IPS DF 6.9 (cell line): Measurements from ENCODE around the gene VWA3B.
A peak's percentile ranks its signal among the peaks of the same experiment; 100 is the strongest.
"Not testable (repeated sequence)": the region's sequence is repeated elsewhere in the genome, so short reads cannot be mapped to it uniquely, and the experiment has no call there.

Experiments
- DNase-seq: peaks from one replicate; pipeline ENCODE4 v3.0.0-alpha.2; 2013; ENCODE audit warnings: low read depth, low spot score
- H3K27ac ChIP-seq: one replicate; pipeline ENCODE4 v1.5.1; 2013; ENCODE audit warnings: low read length, control low read depth
- H3K27me3 ChIP-seq: 2 replicates; pipeline ENCODE4 v1.6.1; 2013; ENCODE audit warnings: mild to moderate bottlenecking, low read length; ENCODE audit not compliant: control insufficient read depth, insufficient read depth
- H3K36me3 ChIP-seq: 2 replicates; pipeline ENCODE4 v1.6.1; 2013; ENCODE audit warnings: low read length; ENCODE audit not compliant: control insufficient read depth, insufficient read depth
- H3K4me1 ChIP-seq: 2 replicates; pipeline ENCODE4 v1.6.1; 2013; ENCODE audit warnings: low read length; ENCODE audit not compliant: control insufficient read depth, insufficient read depth
- H3K4me3 ChIP-seq: 2 replicates; pipeline ENCODE4 v1.5.1; 2013; ENCODE audit warnings: mild to moderate bottlenecking, low read length
- H3K9me3 ChIP-seq: 2 replicates; pipeline ENCODE4 v1.6.1; 2013; ENCODE audit warnings: low read length, inconsistent platforms; ENCODE audit not compliant: control insufficient read depth, insufficient read depth
- WGBS: extraction: QIAGEN DNeasy Blood & Tissue Kit; methylation state at CpG from one replicate; pipeline ENCODE4 v1.1.7; 2013; ENCODE audit warnings: mixed read lengths, missing lambda C conversion rate; ENCODE audit not compliant: insufficient read length, insufficient coverage; 5-methylcytosine and 5-hydroxymethylcytosine counted together

The VWA3B gene

DNA sequence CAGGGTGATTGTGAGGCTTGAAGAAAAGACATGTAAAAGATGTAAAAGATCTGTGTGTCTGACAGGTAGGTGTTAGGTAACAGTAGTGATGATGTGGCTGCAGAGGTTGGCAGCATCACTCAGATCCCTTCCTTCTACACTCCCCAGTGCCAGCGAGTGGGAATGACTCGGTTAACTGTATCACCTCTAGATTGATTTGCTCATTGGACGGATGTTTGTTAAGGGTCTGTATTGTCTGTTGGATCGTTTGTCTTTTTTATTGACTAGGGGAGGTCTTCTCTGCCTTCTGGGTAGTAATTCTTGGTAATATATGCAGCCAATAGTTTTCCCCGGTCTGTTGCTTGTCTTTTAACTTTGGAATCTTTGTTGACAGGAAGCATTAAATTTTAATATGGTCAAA, 214.5 kb downstream of the VWA3B start:
- Histone ChIP-seq H3K4me3 (no peak overlapping the region), H3K27me3 (no peaks in the 10 kb centered on the region), H3K4me1 (no peaks in the 10 kb centered on the region), H3K9me3 (no peaks in the 10 kb centered on the region), H3K36me3 (no peaks in the 10 kb centered on the region), H3K27ac (no peak overlapping the region)
- WGBS: no CpG with 5 or more reads among the region's 5 CpGs
- no peak for DNase-seq

DNA sequence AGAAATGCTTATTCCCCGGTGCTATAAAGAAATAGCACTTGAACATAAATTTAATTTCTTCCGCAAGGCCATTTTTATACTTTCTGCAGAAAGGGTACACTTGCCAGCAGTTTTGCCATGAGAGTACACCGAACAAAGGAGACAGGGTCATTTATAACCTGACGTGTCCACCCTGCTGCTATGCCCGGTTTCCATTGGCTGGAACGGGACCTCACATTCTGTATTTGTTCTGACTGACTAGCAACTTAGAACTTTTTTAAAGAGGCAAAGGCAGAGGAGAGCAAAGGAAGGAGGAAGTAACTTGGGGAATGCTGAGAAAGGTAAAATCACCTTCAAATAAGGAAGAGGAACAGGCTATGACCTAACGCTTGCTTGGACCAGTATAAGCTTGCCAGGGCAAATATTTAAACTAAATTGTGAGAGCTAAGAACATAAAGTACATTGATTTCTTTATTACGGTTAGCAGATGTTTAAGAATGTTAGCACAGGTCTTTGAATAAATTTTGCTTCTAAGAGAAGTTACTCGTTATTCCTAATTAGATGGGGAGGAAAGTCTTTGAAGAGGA, 220.2 kb downstream of the VWA3B start:
- not testable (repeated sequence) for H3K4me1 ChIP-seq, H3K36me3 ChIP-seq, H3K4me3 ChIP-seq, DNase-seq, H3K27ac ChIP-seq, H3K9me3 ChIP-seq, H3K27me3 ChIP-seq
- no CpG with 5 or more reads among the region's 9 CpGs for WGBS

DNA sequence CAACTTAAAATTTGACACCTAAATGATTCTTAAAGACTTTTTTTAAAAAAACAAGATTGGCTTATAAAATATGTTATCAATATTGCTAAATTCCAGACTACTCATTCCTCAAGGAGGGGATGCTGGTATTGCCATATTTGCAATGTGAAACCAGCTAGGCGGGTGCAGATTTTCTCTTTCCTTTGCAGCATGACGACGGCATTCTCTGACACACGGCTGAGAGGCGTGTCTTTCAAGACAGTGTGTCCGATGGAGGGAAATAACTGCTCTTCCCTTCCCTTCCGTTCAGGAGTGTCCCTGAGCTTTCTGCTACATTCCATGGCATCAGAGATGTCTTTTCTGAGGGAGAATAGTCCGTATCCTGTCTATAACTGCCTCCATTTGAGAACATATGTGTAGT, 221.1 kb downstream of the VWA3B start:
- Histone ChIP-seq H3K36me3 (no peaks in the 10 kb centered on the region), H3K27me3 (no peaks in the 10 kb centered on the region)

DNA sequence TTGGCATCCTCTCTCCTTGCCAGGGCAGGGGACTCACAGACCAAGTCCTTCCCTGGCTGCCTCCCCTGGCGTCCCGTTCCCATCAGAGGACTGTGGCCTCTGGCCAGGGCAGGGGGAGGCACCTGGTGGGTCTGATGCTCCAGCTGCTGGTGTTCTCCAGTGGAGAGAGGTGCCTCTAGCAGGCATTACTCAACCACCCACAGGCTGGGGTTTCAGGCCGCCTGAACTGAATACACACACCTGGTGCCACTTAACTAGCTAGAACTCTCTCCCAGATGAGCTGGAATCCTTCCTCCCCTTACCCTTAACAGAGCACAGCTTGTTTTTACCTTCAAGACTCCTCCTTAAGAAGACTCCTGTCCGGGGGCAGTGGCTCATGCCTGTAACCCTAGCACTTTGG, 221.6 kb downstream of the VWA3B start:
- H3K4me1 ChIP-seq: 0 out of 2 replicates have a peak, but pooled peaks cover 2% of the 10 kb centered on the region
- no peaks in the 10 kb centered on the region for H3K27me3 ChIP-seq
- WGBS: no CpG with 5 or more reads among the region's 4 CpGs
- DNase-seq: no peak
- H3K36me3 ChIP-seq: no peaks in the 10 kb centered on the region
- H3K27ac ChIP-seq: no peak overlapping the region
- H3K4me3 ChIP-seq: no peak overlapping the region
- no peaks in the 10 kb centered on the region for H3K9me3 ChIP-seq

More for the DNA sequence above, 221.1 kb downstream of the VWA3B start:
- DNase-seq: no peak
- Histone ChIP-seq H3K4me3 (no peak overlapping the region), H3K27ac (no peak overlapping the region), H3K9me3 (no peaks in the 10 kb centered on the region), H3K4me1 (0 out of 2 replicates have a peak, but pooled peaks cover 2% of the 10 kb centered on the region)
- no CpG with 5 or more reads among the region's 8 CpGs for WGBS

DNA sequence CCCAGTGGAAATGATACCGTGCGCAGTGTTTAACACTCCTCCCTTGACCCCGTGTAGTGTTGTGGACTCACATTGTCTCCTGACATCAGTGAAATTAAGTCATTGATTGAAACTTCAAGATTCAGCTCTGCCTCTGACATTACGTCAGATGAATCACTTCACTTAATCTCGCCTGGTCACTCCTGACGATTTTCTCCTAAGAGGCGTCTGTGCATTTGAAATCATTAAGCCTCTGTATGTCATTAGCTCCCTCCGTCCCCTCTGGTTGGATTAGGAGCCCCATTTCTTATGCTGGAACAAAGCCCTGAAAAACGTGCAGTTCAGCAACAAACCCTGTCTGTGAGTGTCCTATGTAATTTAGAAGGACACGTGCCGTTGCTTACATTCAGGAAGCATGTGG, 222.6 kb downstream of the VWA3B start:
- H3K27ac ChIP-seq: no peak overlapping the region
- H3K4me1 ChIP-seq: 0 out of 2 replicates have a peak, but pooled peaks cover 2% of the 10 kb centered on the region
- WGBS: no CpG with 5 or more reads among the region's 11 CpGs
- no peaks in the 10 kb centered on the region for H3K27me3 ChIP-seq
- H3K4me3 ChIP-seq: no peak overlapping the region
- DNase-seq: no peak
- H3K36me3 ChIP-seq: no peaks in the 10 kb centered on the region
- no peaks in the 10 kb centered on the region for H3K9me3 ChIP-seq

DNA sequence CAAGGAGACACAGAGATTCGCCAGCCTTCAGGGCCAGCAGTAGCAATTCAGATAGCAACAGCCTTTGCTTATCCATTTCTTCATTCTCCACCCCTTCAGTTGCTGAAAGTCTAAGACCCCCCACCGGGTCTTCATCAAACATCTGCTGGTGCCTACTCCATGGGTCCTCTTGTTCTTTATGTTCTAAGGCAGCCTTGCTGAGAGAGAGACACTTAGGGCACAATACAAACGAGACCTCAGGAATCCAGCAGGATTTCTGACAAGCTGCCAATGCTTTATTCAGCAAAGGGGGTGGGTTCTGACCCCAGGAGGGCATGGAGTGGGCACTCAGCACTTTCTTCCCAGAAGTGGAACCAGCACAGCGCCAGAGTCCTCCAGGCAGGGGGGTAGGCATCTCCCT, 223.0 kb downstream of the VWA3B start:
- H3K27me3 ChIP-seq: no peaks in the 10 kb centered on the region
- no peak overlapping the region for H3K27ac ChIP-seq
- no peak overlapping the region for H3K4me3 ChIP-seq
- H3K4me1 ChIP-seq: 0 out of 2 replicates have a peak, but pooled peaks cover 2% of the 10 kb centered on the region
- WGBS: no CpG with 5 or more reads among the region's 4 CpGs
- no peaks in the 10 kb centered on the region for H3K36me3 ChIP-seq
- no peaks in the 10 kb centered on the region for H3K9me3 ChIP-seq
- no peak for DNase-seq

DNA sequence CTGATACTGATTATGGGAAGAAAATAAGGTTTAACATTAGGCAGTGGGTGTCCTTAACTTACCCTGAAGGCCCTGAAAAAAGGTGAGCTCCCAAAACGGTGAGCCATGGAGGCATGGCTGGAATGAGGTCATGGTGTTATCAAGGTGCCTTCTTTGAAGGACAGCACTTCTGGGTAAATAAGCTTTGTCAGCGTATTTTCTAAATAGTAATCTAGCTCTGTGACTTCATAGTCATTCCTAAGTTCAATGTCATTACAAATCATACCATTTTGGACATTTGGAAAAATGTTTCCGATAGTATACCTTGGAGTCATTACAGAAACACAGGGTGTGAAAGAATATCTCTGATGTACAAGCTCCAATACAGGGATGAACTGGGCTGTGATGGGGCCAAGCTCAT, 224.1 kb downstream of the VWA3B start:
- Histone ChIP-seq H3K36me3 (no peaks in the 10 kb centered on the region), H3K4me3 (no peak overlapping the region), H3K4me1 (0 out of 2 replicates have a peak, but pooled peaks cover 2% of the 10 kb centered on the region), H3K27me3 (no peaks in the 10 kb centered on the region), H3K27ac (no peak overlapping the region), H3K9me3 (no peaks in the 10 kb centered on the region)
- WGBS: no CpG with 5 or more reads among the region's 3 CpGs
- no peak for DNase-seq

DNA sequence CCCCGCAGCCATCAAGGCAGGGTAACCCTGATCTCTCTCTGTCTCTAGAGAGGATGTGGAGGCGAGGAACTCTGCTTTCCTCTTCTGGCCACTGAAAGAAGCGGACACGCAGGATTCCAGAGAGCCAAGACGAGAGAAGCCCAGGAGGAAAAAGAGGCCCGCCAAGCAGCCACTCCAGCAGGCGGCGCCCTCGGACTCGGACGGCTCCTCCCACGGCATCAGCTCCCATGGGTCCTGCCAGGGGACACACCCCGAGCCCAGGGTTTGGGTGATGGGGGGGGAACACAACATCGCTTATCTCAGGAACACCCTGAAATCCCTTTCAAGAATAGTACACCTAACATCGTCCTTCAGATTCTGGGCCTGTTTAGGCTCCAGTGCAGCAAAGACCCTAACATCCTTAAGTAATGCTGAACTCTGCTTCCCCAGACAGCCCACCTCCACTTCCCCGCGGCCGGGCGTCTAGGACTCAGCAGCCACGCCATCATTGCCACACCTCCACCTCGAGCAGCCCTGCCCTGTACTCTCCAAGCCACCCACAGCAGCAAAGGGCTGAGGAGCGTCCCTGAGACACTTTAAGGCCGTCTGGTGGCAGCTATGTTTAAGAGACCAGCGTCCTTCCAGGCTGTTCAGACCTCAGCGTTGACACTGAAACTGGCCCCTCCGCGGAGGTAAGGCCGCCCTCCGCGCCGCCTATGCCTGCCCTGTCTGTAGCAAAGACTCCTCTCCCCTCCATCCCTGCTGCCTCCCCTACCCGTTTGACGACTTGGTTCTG, 225.0 kb downstream of the VWA3B start:
- DNase-seq: peak; percentile 18
- Histone ChIP-seq H3K4me1 (0 out of 2 replicates have a peak, but pooled peaks cover 2% of the 10 kb centered on the region), H3K4me3 (no peak overlapping the region), H3K9me3 (no peaks in the 10 kb centered on the region), H3K36me3 (no peaks in the 10 kb centered on the region), H3K27me3 (no peaks in the 10 kb centered on the region), H3K27ac (no peak overlapping the region)
- WGBS: no CpG with 5 or more reads among the region's 33 CpGs

DNA sequence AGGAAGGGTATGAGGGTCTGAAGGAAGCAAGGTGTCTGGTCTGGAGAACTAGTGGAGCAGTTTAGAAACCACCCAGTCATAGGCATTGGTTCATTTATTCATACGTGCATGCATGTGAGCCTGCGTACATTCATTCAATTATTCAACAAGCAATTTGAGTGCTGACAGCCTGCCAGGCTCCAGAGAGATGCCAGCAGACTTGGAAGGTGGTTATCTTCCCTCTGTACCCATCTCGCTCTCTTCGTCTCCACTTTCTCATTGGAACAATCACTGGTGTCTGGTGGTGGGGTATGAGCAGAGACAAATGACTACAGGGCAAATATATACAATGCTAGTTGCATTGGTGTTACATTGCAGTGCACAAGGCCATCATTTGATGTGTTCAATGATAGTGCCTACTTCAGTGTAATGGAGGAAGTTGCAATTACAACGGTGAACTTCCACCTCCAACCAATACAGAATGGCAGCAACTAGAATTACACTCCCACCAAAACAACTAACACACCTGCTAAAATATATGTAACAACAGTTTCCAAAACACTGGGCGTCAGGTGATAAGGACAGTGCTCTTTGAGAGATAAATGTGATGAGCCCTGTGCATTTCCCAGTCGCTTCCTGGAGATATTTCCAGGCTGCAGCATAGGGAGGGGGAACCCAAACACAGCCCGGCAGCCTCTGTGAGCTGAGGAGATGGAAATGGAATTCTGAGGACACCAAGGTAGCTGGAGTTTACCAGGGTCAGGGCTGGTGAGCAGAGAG, 226.7 kb downstream of the VWA3B start:
- no peak for DNase-seq
- H3K36me3 ChIP-seq: no peaks in the 10 kb centered on the region
- WGBS: no CpG with 5 or more reads among the region's 8 CpGs
- no peaks in the 10 kb centered on the region for H3K9me3 ChIP-seq
- 0 out of 2 replicates have a peak, but pooled peaks cover 2% of the 10 kb centered on the region for H3K4me1 ChIP-seq
- H3K4me3 ChIP-seq: no peak overlapping the region
- no peaks in the 10 kb centered on the region for H3K27me3 ChIP-seq
- no peak overlapping the region for H3K27ac ChIP-seq

DNA sequence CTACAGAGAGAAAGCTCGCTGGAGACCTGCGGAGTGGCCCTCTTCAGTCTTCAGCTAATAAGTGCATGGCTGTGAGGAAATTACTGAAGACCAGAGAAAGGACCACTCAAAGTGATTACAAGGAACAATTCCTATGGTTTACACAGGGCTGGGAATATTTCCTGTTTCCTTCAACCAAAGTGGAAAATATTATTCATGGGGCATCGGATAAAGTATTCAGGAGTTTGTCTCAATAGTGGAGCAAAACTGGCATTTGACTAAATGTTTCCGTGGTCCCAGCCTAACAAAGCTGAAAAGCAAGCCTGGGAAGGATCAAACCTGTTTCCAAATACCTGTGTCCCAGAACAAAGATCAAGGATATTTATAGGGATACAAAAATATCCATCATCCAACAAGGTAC, 227.3 kb downstream of the VWA3B start:
- no peaks in the 10 kb centered on the region for H3K27me3 ChIP-seq
- DNase-seq: no peak
- 0 out of 2 replicates have a peak, but pooled peaks cover 2% of the 10 kb centered on the region for H3K4me1 ChIP-seq
- no peaks in the 10 kb centered on the region for H3K36me3 ChIP-seq
- no CpG with 5 or more reads among the region's 4 CpGs for WGBS
- no peak overlapping the region for H3K27ac ChIP-seq
- H3K4me3 ChIP-seq: no peak overlapping the region
- no peaks in the 10 kb centered on the region for H3K9me3 ChIP-seq
